Fibroblast of lung (primary cell): Measurements from ENCODE around the gene CMSS1.

ENCODE experiments used
- CTCF ChIP-seq, 2 donors: IDR thresholded peaks in 1 of 2; conservative IDR thresholded peaks in 1 of 2; 1 replicate in 1 of 2; 2 replicates in 1 of 2; pipeline ENCODE4 v1.5.1; 2011 to 2012; ENCODE audit warnings: low read length in 2 of 2, control low read depth in 1 of 2, inconsistent platforms in 1 of 2, low read depth in 1 of 2, mild to moderate bottlenecking in 1 of 2
- EZH2 ChIP-seq: IDR thresholded peaks from 2 replicates; pipeline ENCODE4 v1.5.1; 2012; ENCODE audit warnings: low read length, control low read depth, mild to moderate bottlenecking; ENCODE audit errors: missing control alignments

- TF ChIP-seq CTCF (conservative IDR thresholded peaks at IDR 0.05 in 1 of 2, IDR thresholded peaks at IDR 0.05 in 1 of 2; ENCODE audit: low read depth in 1 of 2, low read length in 2 of 2) (no peak), EZH2 (no peak)
These were observed 333.5 kb downstream of the CMSS1 start for GRCh38 chr3:100151024-100151707.
